KOPT-K1 (cell line): Measurements from ENCODE around the gene POC5.

Source experiments
- H3K27ac ChIP-seq: fragments of 200-600 bp; sonication (generic); 2 replicates; pipeline ENCODE4 v1.5.1; 2016; ENCODE audit warnings: antibody characterized with exemption, mild to moderate bottlenecking, low read depth, low read length; ENCODE audit not compliant: poor library complexity, severe bottlenecking
- H3K36me3 ChIP-seq: fragments of 200-600 bp; sonication (generic); 2 replicates; pipeline ENCODE4 v1.5.1; 2017; ENCODE audit warnings: antibody characterized with exemption, mild to moderate bottlenecking, low read length, moderate library complexity; ENCODE audit not compliant: insufficient read depth
- H3K9me3 ChIP-seq: fragments of 200-600 bp; sonication (generic); 2 replicates; pipeline ENCODE4 v1.5.1; 2017; ENCODE audit warnings: antibody characterized with exemption, low read length, mild to moderate bottlenecking; ENCODE audit not compliant: insufficient read depth, poor library complexity, severe bottlenecking

The POC5 gene

DNA sequence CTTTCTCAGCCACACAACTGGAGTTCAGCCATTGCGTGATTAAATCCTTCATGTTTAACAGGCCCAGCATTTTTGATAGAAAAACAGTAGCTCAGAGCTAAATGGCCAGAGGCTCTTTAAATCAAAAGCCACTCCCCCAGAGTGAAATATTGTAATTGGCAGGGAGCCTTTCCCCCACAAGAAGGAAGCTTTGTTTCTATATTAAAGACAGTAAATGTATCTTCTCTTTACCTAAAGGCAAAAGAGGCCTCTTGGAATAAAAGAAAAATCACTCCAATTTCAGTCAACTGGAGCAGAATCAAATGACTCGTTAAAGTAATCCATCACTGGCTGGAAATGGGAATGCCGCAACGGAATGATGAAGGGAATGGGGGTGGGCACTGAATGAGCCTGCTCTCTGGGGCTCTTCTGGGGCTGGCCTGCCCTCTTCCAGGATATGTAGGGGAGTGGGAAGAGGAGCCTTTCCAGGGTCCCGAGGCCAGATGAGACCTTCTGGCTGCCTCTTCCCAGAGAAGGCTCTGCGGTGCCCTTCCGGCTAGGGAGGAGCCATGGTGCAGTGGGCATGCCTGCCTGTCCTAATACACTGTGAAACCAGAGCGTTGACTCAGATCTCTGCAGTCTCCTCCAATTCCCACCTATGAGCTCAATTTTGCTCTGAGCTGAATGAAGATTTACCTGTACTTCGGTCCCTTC is 60.8 kb downstream of the POC5 start:
- Histone ChIP-seq H3K36me3 (no peaks in the 10 kb centered on the region), H3K9me3 (no peaks in the 10 kb centered on the region), H3K27ac (no peak overlapping the region)

DNA sequence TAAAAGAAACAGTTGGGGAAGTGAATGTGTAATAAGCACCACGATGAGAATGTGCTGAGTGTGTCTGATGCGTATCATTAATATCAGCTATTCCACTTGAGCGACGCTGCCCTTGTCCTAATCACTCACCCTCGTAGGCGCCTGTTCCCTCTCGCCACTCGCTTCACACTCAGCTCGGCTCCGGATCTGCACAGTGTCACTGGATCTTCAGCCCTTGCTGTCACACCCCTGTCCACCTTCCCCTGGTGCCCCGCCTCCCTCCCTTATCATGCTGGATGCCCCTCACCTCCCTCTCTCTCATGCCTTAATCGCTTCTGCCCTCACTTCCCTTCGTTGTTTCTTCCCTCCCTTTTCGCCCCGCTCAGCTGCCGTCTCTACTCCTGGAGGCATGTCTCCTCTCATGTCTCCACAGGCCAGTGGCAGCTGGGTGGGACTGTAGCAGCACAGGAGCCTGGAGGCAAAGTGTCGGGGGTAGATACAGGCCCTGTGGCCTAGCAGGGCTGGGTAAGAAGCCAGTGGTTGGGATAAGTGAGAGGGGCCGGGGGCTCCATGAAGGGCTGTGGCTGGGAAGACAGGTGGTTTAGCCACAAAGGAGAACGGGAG is 62.4 kb downstream of the POC5 start:
- H3K36me3 ChIP-seq: no peaks in the 10 kb centered on the region
- no peaks in the 10 kb centered on the region for H3K9me3 ChIP-seq
- H3K27ac ChIP-seq: no peak overlapping the region

DNA sequence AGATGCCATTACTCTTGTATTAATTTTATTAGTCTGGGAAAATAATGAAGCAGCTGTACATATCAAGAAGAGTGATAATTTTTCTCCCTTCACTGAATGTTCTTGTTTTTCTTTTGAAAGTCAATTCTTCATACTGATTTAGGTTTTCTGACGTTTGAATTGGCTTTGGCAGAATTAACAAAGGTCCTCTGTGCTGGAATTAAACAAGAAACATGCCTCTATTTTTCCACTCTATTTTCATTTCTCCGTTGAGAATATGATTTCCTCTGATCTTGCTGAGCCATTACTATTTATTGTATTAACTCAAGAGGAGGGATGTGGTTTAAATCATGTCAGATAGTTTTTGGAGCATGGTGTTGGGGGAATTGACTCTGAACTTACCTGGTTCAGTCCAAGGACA is 63.7 kb downstream of the POC5 start:
- H3K36me3 ChIP-seq: no peaks in the 10 kb centered on the region
- H3K27ac ChIP-seq: no peak overlapping the region
- no peaks in the 10 kb centered on the region for H3K9me3 ChIP-seq

DNA sequence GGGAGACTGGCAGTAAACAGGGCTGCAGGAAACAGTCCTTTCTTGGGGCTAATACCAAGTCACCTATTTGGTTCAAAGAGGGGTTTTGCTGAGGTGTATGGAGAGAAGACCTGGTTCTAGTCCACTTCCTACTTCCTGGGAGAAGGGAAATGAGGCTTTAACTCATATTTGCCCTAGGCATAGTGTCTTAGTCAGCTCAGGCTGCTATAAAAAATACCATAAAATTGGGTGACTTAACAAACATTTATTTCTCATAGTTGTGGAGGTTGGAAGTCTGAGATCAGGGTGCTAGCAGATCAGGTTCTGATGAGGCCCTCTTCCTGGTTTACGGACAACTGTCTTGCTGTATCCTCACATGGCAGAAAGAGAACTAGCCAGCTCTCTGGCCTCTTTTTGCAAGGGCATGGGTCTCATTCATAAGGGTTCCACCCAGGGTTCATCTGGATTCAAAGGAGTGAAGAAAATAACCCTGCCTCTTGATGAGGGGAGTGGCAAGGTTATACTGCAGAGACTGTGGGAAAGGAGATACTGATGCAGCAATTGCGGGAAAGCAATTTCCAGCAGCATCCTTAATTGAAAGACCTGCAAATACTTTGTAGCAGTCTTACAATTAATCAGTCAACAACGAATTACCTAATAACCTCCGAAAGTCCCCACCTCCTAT is 65.5 kb downstream of the POC5 start:
- Histone ChIP-seq H3K27ac (no peak overlapping the region), H3K36me3 (no peaks in the 10 kb centered on the region), H3K9me3 (no peaks in the 10 kb centered on the region)

DNA sequence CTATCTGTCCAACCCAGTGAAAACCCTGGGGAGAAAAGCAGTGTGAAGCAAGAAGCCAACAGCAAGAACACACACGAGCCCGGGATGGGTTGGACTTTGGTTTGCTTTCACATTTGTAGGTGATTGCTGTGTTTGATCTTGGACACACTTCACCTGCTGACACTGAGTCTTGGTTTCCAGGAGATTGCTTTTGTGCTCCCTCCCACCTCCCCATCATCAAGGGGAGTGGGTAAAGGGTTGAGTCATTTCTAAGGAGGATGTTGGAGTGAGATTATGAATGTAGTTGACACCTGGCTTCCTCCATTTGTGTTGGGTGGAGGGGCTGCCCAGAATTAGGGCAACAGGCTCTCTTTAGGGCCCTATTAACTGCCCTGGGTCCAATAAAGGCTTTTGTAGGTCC is 68.5 kb downstream of the POC5 start:
- no peaks in the 10 kb centered on the region for H3K36me3 ChIP-seq
- no peaks in the 10 kb centered on the region for H3K9me3 ChIP-seq
- H3K27ac ChIP-seq: no peak overlapping the region

DNA sequence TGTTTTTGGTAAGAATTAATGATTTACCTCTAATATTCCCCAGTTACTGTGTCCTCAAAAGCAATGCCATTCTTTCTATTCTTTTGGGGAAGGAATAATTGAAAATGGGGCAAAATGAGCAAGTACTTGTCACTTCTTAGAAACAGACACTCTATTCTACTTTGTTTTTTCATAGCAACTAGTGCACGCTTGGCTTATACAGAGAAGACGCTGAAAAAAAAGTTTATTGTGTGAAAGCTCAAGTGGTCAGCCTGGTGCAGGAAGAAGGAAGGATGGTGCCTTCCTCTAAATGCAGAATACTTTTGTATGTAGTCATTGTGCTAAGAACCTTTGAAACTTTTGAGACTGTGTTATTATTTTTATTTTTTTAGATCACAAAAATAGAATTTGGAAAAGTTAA is 76.4 kb downstream of the POC5 start:
- no peaks in the 10 kb centered on the region for H3K36me3 ChIP-seq
- H3K27ac ChIP-seq: no peak overlapping the region
- no peaks in the 10 kb centered on the region for H3K9me3 ChIP-seq

DNA sequence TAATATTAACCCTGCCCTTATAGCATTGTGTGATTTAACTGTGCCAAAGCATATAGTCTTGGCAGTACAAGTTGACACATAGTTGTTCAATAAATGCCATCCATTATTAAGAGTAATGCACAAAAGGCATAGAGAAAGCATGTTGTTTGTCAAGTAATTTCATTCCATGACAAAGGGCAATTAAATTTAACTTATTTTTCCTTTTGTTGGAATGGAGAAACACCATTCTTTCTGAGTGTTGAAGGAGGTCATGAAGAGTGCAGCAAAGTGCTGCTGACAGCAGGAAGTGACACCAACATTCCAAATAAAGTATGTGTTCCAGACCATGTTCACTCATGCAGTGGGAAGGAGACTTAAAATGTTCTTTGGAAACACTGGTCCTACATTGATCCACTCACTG is 76.8 kb downstream of the POC5 start:
- Histone ChIP-seq H3K36me3 (no peaks in the 10 kb centered on the region), H3K27ac (no peak overlapping the region), H3K9me3 (no peaks in the 10 kb centered on the region)

DNA sequence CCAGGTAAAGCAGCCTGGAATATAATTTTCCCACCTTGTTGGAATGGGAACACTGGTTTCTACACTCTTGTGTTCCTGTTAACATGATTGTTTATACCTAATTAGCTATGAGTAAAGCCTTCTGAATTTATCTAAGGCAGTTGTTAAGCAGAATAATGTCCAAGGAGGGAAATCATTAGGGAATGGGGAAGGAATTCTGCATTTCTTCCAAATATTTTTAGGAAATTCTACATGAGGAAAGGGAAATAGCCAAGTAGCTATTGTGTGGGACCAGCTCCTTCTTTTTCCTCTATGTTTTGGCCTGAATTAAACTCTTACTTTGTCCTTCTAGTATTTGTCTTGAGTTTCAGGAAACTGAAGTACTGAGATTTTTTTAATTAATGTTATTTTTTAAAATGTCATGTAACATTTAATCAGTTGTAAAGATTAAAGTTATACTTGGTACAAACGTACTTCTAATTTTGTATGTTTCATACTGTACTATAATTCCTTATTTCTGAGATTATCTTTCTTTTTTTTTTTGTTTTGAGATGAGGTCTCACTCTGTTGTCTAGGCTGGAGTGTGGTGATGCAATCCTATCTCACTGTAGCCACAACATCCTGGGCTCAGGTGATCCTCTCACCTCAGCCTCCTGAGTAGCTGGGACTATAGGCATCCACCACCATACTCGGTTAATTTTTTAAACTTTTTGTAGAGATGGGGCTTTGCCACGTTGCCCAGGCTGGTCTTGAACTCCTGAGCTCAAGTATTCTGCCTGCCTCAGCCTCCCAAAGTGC is 77.5 kb downstream of the POC5 start:
- Histone ChIP-seq H3K9me3 (no peaks in the 10 kb centered on the region), H3K36me3 (no peaks in the 10 kb centered on the region), H3K27ac (no peak overlapping the region)

DNA sequence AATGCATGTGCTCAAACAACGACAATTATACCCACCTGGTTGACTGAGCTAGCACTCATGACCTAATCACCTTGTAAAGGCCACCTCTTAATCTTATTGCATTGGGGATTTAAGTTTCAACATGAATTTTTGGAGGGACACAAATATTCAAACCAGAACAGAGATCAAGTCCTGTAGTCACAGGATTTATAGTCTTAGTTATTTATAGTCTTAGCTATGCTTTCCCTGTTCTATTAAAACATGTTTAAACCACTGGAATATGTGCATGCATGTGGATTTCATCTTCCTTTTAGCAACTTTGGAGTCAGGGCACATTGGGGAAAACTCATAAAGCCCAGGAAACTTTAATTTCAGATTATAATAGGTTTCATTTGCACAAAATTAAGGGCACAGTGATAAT is 79.3 kb downstream of the POC5 start:
- H3K27ac ChIP-seq: no peak overlapping the region
- no peaks in the 10 kb centered on the region for H3K9me3 ChIP-seq
- H3K36me3 ChIP-seq: no peaks in the 10 kb centered on the region

DNA sequence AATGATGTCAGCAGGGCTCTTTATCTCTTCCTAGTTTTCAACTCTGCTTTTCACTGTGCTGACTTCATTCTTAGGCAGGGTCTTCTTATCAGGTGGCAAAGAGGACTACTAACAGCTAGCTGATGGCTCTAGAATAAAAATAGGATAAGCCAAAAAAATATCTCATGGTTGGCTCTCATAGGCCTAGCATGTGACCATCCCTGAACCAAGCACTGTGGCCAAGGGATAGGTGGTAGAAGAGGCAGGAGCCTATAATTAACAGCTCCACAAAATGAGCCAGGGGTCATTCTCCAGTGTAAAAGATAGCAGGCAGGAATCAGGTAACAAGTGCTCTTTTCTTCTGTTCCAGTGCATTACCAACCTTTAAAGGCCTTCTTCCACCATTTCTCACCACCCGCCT is 84.9 kb downstream of the POC5 start:
- Histone ChIP-seq H3K27ac (no peak overlapping the region), H3K9me3 (no peaks in the 10 kb centered on the region), H3K36me3 (no peaks in the 10 kb centered on the region)

DNA sequence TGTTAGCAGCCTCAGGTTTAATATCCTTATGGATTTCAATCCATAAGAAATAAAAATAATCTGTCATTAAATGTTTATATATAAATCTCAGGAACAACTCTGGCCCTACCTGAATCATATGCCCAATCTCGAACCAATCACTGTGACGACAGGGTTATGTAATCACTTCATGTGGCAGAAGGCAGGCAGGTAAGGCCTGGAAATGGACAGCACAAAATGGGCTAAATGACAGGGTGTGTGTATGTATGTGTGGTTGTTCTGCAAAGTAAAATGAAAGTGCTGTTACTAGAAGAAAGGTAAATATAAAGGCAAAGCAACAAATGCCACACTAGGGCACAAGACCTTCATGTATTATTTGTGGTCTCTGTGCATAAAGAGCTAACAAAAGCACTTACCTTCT is 86.4 kb downstream of the POC5 start:
- Histone ChIP-seq H3K9me3 (no peaks in the 10 kb centered on the region), H3K27ac (no peak overlapping the region), H3K36me3 (no peaks in the 10 kb centered on the region)

DNA sequence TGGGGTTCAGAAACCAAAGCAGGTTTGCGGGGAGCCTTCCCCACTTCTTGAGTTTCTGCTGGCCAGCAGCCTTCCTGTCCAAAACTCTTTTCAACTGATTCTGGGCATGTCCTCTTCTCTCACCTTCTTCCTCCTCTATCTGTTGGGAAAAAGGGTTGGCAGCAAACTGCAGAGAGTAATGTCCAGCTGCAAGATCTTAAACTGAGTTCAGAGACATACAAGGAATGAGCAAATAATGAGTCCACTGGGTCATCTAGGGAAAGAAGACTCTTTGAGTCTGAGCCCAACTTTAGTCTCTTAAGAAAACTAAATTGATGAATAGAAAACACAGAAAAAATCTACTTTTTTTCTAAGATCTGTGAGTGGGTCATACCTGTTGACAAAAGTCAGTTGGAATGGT is 89.4 kb downstream of the POC5 start:
- Histone ChIP-seq H3K36me3 (no peaks in the 10 kb centered on the region), H3K27ac (no peak overlapping the region), H3K9me3 (no peaks in the 10 kb centered on the region)

DNA sequence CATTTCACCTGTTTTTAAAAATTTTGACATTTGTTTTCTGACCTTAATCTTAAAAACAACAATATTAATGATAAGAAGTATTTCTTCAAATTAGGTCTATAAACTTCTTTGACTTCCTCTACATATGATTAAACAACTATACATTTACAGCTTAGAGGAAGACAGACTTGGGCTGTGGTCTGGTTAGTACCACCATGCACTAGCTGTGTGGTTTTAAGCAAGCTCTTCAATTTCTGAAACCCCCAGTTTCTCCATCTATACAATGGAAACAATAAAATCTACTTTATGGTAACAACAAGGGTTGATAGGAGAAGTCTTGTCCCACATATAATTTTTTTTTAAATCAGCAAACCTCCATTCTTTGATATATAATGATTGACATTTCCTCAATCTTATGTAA is 90.3 kb downstream of the POC5 start:
- Histone ChIP-seq H3K27ac (no peak overlapping the region), H3K9me3 (no peaks in the 10 kb centered on the region)

More for the DNA sequence above, 90.3 kb downstream of the POC5 start:
- no peaks in the 10 kb centered on the region for H3K36me3 ChIP-seq
